Prostate gland (tissue), 2 donors: ENCODE results near the gene PLEK.

Source experiments
- CTCF ChIP-seq, 4 experiments: fragments of 200-600 bp in 2 of 4; fragments of 450-650 bp in 2 of 4; sonication (generic) in 2 of 4; IDR thresholded peaks; 1 replicate in 3 of 4; 2 replicates in 1 of 4; pipeline ENCODE4 v1.5.1; 2016 to 2019; ENCODE audit warnings: antibody characterized with exemption in 4 of 4, mild to moderate bottlenecking in 2 of 4, moderate library complexity in 2 of 4
- POLR2A ChIP-seq: fragments of 450-650 bp; IDR thresholded peaks from one replicate; pipeline ENCODE4 v1.6.1; 2016; ENCODE audit warnings: antibody characterized with exemption, mild to moderate bottlenecking
- POLR2AphosphoS5 ChIP-seq: sonication (generic); formaldehyde crosslinking; IDR thresholded peaks from one replicate; pipeline ENCODE4 v1.6.1; 2017; ENCODE audit warnings: antibody characterized with exemption

- TF ChIP-seq CTCF (IDR thresholded peaks at IDR 0.05): no peak
- TF ChIP-seq POLR2AphosphoS5: no peak
- no peak for TF ChIP-seq POLR2A
Observed at GRCh38 chr2:68356599-68357239, 8.4 kb upstream of the PLEK start.
